Measurements from ENCODE around the gene ANKK1. TPM values are rescaled to one million over a fixed set of nuclear protein-coding genes. Genes with fewer than 3 reads are reported as not detected.

The ANKK1 gene
- total and polyA plus RNA-seq, 2 of the 8 experiments (the other 6 are each of a cell fraction or from before 2014, with no cell fraction given): 0.11 TPM; not detected in 1

- Histone ChIP-seq H4K20me1 (replicated peaks in 1 of 2; ENCODE audit: control insufficient read depth in 1 of 2, insufficient read depth in 2 of 2, low read length in 2 of 2) (peaks cover 0 to 1% of the 10 kb centered on the region in 2 experiments), H3K4me1 (replicated peaks in 1 of 4; ENCODE audit: control insufficient read depth in 3 of 4, insufficient read depth in 4 of 4, low read length in 3 of 4) (no peaks in the 10 kb centered on the region), H4K91ac (replicated peaks; ENCODE audit: insufficient read length, low read length) (no peak overlapping the region), H3K23ac (ENCODE audit: insufficient read length) (no peak overlapping the region), H3K4me3 (ENCODE audit: extremely low read depth in 1 of 4, insufficient read depth in 2 of 4, low read depth in 3 of 4, low read length in 4 of 4) (no peak overlapping the region), H3K56ac (replicated peaks; ENCODE audit: insufficient read length, low read depth, low read length) (no peak overlapping the region), H3K27me3 (replicated peaks in 1 of 4; ENCODE audit: control insufficient read depth in 3 of 4, extremely low read depth in 1 of 4, insufficient read depth in 3 of 4, low read length in 3 of 4) (no peaks in the 10 kb centered on the region), H3K79me1 (ENCODE audit: low read depth, low read length) (no peaks in the 10 kb centered on the region), H2BK15ac (ENCODE audit: low read length) (no peak overlapping the region), H4K5ac (ENCODE audit: insufficient read length, low read depth, low read length) (no peak overlapping the region), H3K9ac (replicated peaks in 1 of 4; ENCODE audit: extremely low read depth in 1 of 4, low read depth in 3 of 4, low read length in 3 of 4) (no peak overlapping the region), H2BK5ac (ENCODE audit: low read depth, low read length) (no peak overlapping the region), H3K27ac (ENCODE audit: low read depth, low read length) (no peak overlapping the region), H3K79me2 (ENCODE audit: control insufficient read depth in 1 of 2, insufficient read depth in 2 of 2, low read length in 2 of 2) (no peaks in the 10 kb centered on the region), H2AFZ (ENCODE audit: low read length) (no peak overlapping the region), H3K18ac (ENCODE audit: extremely low read depth, low read length) (no peak overlapping the region), H3K4me2 (ENCODE audit: insufficient read depth in 1 of 2, low read depth in 2 of 2, low read length in 2 of 2) (no peak overlapping the region), H3K36me3 (ENCODE audit: control insufficient read depth in 2 of 4, insufficient read depth in 4 of 4, low read length in 3 of 4) (peaks cover 0 to 7% (median 1%) of the 10 kb centered on the region in 4 experiments; a peak in 2 of 8 replicates), H2BK20ac (ENCODE audit: low read length) (no peak overlapping the region), H3K9me3 (ENCODE audit: insufficient read depth in 2 of 2, low read depth in 1 of 2, low read length in 1 of 2) (no peaks in the 10 kb centered on the region), H3K4ac (replicated peaks; ENCODE audit: insufficient read length, low read depth, low read length) (no peak overlapping the region), H2BK12ac (ENCODE audit: low read depth, low read length) (no peak overlapping the region), H2AK5ac (ENCODE audit: low read depth, low read length) (no peak overlapping the region), H2BK120ac (replicated peaks; ENCODE audit: low read depth, low read length) (no peak overlapping the region), H4K8ac (ENCODE audit: extremely low read depth, insufficient read depth, low read length) (no peak overlapping the region; the same call in 1 of the 2 replicates), H3K14ac (ENCODE audit: insufficient read length) (no peak overlapping the region), H3K23me2 (ENCODE audit: low read depth, low read length) (no peaks in the 10 kb centered on the region; the same call in 1 of the 2 replicates)
- CTCF ChIA-PET (ENCODE audit: partially characterized antibody): interaction anchor here (0.6 to 1.7 kb wide), 8 partner anchors 9 to 193 kb away, joined by 3 to 7 read pairs (median 4); no protein-coding TSS in a partner anchor
- no peak for DNase-seq (ENCODE audit: low read depth in 1 of 2, low spot score in 2 of 2)
- FAIRE-seq: no peak
- no peak for TF ChIP-seq JUND (IDR thresholded peaks at IDR 0.05; ENCODE audit: low read length)
- TF ChIP-seq CREB1 (IDR thresholded peaks at IDR 0.05): no peak
- no peak for TF ChIP-seq HDAC6 (IDR thresholded peaks at IDR 0.05; ENCODE audit: low read depth, low read length)
- TF ChIP-seq EZH2 (IDR thresholded peaks at IDR 0.05; ENCODE audit: low read depth, low read length, severe bottlenecking): no peak
- no peak for TF ChIP-seq KDM5A (IDR thresholded peaks at IDR 0.05; ENCODE audit: low read length)
- TF ChIP-seq, protein P1, sequence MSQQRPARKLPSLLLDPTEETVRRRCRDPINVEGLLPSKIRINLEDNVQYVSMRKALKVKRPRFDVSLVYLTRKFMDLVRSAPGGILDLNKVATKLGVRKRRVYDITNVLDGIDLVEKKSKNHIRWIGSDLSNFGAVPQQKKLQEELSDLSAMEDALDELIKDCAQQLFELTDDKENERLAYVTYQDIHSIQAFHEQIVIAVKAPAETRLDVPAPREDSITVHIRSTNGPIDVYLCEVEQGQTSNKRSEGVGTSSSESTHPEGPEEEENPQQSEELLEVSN (IDR thresholded peaks at IDR 0.05): no peak
- no peak for TF ChIP-seq TAF1 (IDR thresholded peaks at IDR 0.05; ENCODE audit: low read depth, low read length)
- TF ChIP-seq ZNF274 (IDR thresholded peaks at IDR 0.05; ENCODE audit: borderline replicate concordance, extremely low read depth, low read length): no peak
- WGBS, 2 experiments (ENCODE audit: extremely low coverage in 1 of 2, insufficient coverage in 1 of 2, insufficient read length in 1 of 2, insufficient replicate concordance in 2 of 2, low coverage in 1 of 2, low lambda C conversion rate in 2 of 2, missing lambda C conversion rate in 1 of 2): 81% methylated on average over 6 of the region's 6 CpGs; no CpG with 5 or more reads in 1 of the 2 experiments
- POLR2A ChIA-PET (ENCODE audit: partially characterized antibody): no interaction called here
These were observed 47.5 kb upstream of the ANKK1 start for GRCh38 chr11:113339929-113340589.
